Transverse colon (tissue), 3 donors: ENCODE results near the gene ZDHHC16.
"Not testable (repeated sequence)": the region's sequence is repeated elsewhere in the genome, so short reads cannot be mapped to it uniquely, and the experiment has no call there.

Experiments
- CTCF ChIP-seq, 5 experiments: fragments of 200-600 bp in 3 of 5; fragments of 450-650 bp in 2 of 5; sonication (generic) in 3 of 5; IDR thresholded peaks; 1 replicate in 2 of 5; 2 replicates in 3 of 5; pipeline ENCODE4 v1.5.1; 2016 to 2017; ENCODE audit warnings: antibody characterized with exemption in 5 of 5, inconsistent platforms in 3 of 5, mild to moderate bottlenecking in 2 of 5, moderate library complexity in 1 of 5
- EP300 ChIP-seq: sonication (generic); formaldehyde crosslinking; IDR thresholded peaks from one replicate; pipeline ENCODE4 v1.6.1; 2017; ENCODE audit warnings: antibody characterized with exemption, low read depth
- POLR2A ChIP-seq: fragments of 450-650 bp; IDR thresholded peaks from one replicate; pipeline ENCODE4 v1.6.1; 2016; ENCODE audit warnings: antibody characterized with exemption, mild to moderate bottlenecking, moderate library complexity

- TF ChIP-seq CTCF (IDR thresholded peaks at IDR 0.05); EP300; POLR2A: not testable (repeated sequence)
Observed at GRCh38 chr10:97479410-97479809, 33.4 kb downstream of the ZDHHC16 start.
